ENCODE measurements around the gene GRIK2.

Gene GRIK2

GRCh38 chr6:101921829-101922450, 528.4 kb downstream of the GRIK2 start:
- Histone ChIP-seq H3K9me3 (no peaks in the 10 kb centered on the region), H3K4me1 (no peaks in the 10 kb centered on the region), H3K27me3 (ENCODE audit: low read depth) (no peaks in the 10 kb centered on the region), H3K4me3 (no peak overlapping the region), H3K36me3 (replicated peaks) (no peaks in the 10 kb centered on the region)
- in situ Hi-C loops (cut with MboI; ENCODE audit: low sequenced_read_pairs): no loop called here
- DNase-seq (ENCODE audit: low spot score in 2 of 2): no peak

- no peaks in the 10 kb centered on the region for H3K36me3 ChIP-seq (replicated peaks)
- no peaks in the 10 kb centered on the region for H3K9me3 ChIP-seq
- H3K4me1 ChIP-seq: no peaks in the 10 kb centered on the region
- H3K27me3 ChIP-seq (ENCODE audit: low read depth): no peaks in the 10 kb centered on the region
- DNase-seq (ENCODE audit: low spot score in 2 of 2): no peak
- in situ Hi-C loops (cut with MboI; ENCODE audit: low sequenced_read_pairs): no loop called here
- no peak overlapping the region for H3K4me3 ChIP-seq
Observed at GRCh38 chr6:101926149-101926925, 532.8 kb downstream of the GRIK2 start.

GRCh38 chr6:101931766-101932165, 538.3 kb downstream of the GRIK2 start:
- peak in 1 of 2 experiments; percentile 10 for DNase-seq (ENCODE audit: low spot score in 2 of 2)
- in situ Hi-C loops (cut with MboI; ENCODE audit: low sequenced_read_pairs): no loop called here
- Histone ChIP-seq H3K4me3 (no peak overlapping the region), H3K36me3 (replicated peaks) (no peaks in the 10 kb centered on the region), H3K9me3 (no peaks in the 10 kb centered on the region), H3K27me3 (ENCODE audit: low read depth) (no peaks in the 10 kb centered on the region), H3K4me1 (no peaks in the 10 kb centered on the region)

- in situ Hi-C loops (cut with MboI; ENCODE audit: low sequenced_read_pairs): no loop called here
- H3K9me3 ChIP-seq: no peaks in the 10 kb centered on the region
- H3K4me3 ChIP-seq: no peak overlapping the region
- H3K36me3 ChIP-seq (replicated peaks): no peaks in the 10 kb centered on the region
- H3K27me3 ChIP-seq (ENCODE audit: low read depth): no peaks in the 10 kb centered on the region
- no peaks in the 10 kb centered on the region for H3K4me1 ChIP-seq
- DNase-seq (ENCODE audit: low spot score in 2 of 2): no peak
Observed at GRCh38 chr6:101932704-101933103, 539.2 kb downstream of the GRIK2 start.

GRCh38 chr6:101935732-101936131, 542.2 kb downstream of the GRIK2 start:
- H3K9me3 ChIP-seq: no peaks in the 10 kb centered on the region
- no peaks in the 10 kb centered on the region for H3K36me3 ChIP-seq (replicated peaks)
- H3K4me3 ChIP-seq: no peak overlapping the region
- H3K27me3 ChIP-seq (ENCODE audit: low read depth): no peaks in the 10 kb centered on the region
- in situ Hi-C loops (cut with MboI; ENCODE audit: low sequenced_read_pairs): no loop called here
- no peaks in the 10 kb centered on the region for H3K4me1 ChIP-seq
- DNase-seq (ENCODE audit: low spot score in 2 of 2): no peak

GRCh38 chr6:101936516-101936915, 543.0 kb downstream of the GRIK2 start:
- in situ Hi-C loops (cut with MboI; ENCODE audit: low sequenced_read_pairs): no loop called here
- DNase-seq (ENCODE audit: low spot score in 2 of 2): no peak
- Histone ChIP-seq H3K4me1 (no peaks in the 10 kb centered on the region), H3K27me3 (ENCODE audit: low read depth) (no peaks in the 10 kb centered on the region), H3K4me3 (no peak overlapping the region), H3K36me3 (replicated peaks) (no peaks in the 10 kb centered on the region), H3K9me3 (no peaks in the 10 kb centered on the region)

GRCh38 chr6:101937108-101937507, 543.6 kb downstream of the GRIK2 start:
- no peak for DNase-seq (ENCODE audit: low spot score in 2 of 2)
- no peaks in the 10 kb centered on the region for H3K27me3 ChIP-seq (ENCODE audit: low read depth)
- in situ Hi-C loops (cut with MboI; ENCODE audit: low sequenced_read_pairs): no loop called here
- no peak overlapping the region for H3K4me3 ChIP-seq
- no peaks in the 10 kb centered on the region for H3K36me3 ChIP-seq (replicated peaks)
- no peaks in the 10 kb centered on the region for H3K4me1 ChIP-seq
- no peaks in the 10 kb centered on the region for H3K9me3 ChIP-seq

GRCh38 chr6:101940391-101940790, 546.9 kb downstream of the GRIK2 start:
- no peak overlapping the region for H3K4me3 ChIP-seq
- no peaks in the 10 kb centered on the region for H3K27me3 ChIP-seq (ENCODE audit: low read depth)
- no peak for DNase-seq (ENCODE audit: low spot score in 2 of 2)
- in situ Hi-C loops (cut with MboI; ENCODE audit: low sequenced_read_pairs): no loop called here
- 0 out of 2 replicates have a peak, but pooled peaks cover 2% of the 10 kb centered on the region for H3K9me3 ChIP-seq
- H3K36me3 ChIP-seq (replicated peaks): no peaks in the 10 kb centered on the region
- no peaks in the 10 kb centered on the region for H3K4me1 ChIP-seq

GRCh38 chr6:101956961-101957360, 563.5 kb downstream of the GRIK2 start:
- Histone ChIP-seq H3K4me1 (no peaks in the 10 kb centered on the region), H3K27me3 (ENCODE audit: low read depth) (no peaks in the 10 kb centered on the region), H3K4me3 (no peak overlapping the region), H3K36me3 (replicated peaks) (no peaks in the 10 kb centered on the region), H3K9me3 (no peaks in the 10 kb centered on the region)
- in situ Hi-C loops (cut with MboI; ENCODE audit: low sequenced_read_pairs): no loop called here
- DNase-seq (ENCODE audit: low spot score in 2 of 2): no peak

GRCh38 chr6:101961357-101961756, 567.8 kb downstream of the GRIK2 start:
- in situ Hi-C loops (cut with MboI; ENCODE audit: low sequenced_read_pairs): no loop called here
- Histone ChIP-seq H3K27me3 (ENCODE audit: low read depth) (no peaks in the 10 kb centered on the region), H3K4me1 (no peaks in the 10 kb centered on the region)

GRCh38 chr6:101980924-101981323, 587.4 kb downstream of the GRIK2 start:
- no peaks in the 10 kb centered on the region for H3K9me3 ChIP-seq
- H3K4me3 ChIP-seq: no peak overlapping the region
- in situ Hi-C loops (cut with MboI; ENCODE audit: low sequenced_read_pairs): no loop called here
- H3K27me3 ChIP-seq (ENCODE audit: low read depth): no peaks in the 10 kb centered on the region
- no peak for DNase-seq (ENCODE audit: low spot score in 2 of 2)
- no peaks in the 10 kb centered on the region for H3K36me3 ChIP-seq (replicated peaks)
- no peaks in the 10 kb centered on the region for H3K4me1 ChIP-seq

More at GRCh38 chr6:101961357-101961756, 567.8 kb downstream of the GRIK2 start:
- DNase-seq (ENCODE audit: low spot score in 2 of 2): no peak
- no peaks in the 10 kb centered on the region for H3K9me3 ChIP-seq
- no peaks in the 10 kb centered on the region for H3K36me3 ChIP-seq (replicated peaks)
- no peak overlapping the region for H3K4me3 ChIP-seq

- no peaks in the 10 kb centered on the region for H3K36me3 ChIP-seq (replicated peaks)
- H3K4me3 ChIP-seq: no peak overlapping the region
- no peak for DNase-seq (ENCODE audit: low spot score in 2 of 2)
- H3K27me3 ChIP-seq (ENCODE audit: low read depth): no peaks in the 10 kb centered on the region
- in situ Hi-C loops (cut with MboI; ENCODE audit: low sequenced_read_pairs): no loop called here
- no peaks in the 10 kb centered on the region for H3K9me3 ChIP-seq
- H3K4me1 ChIP-seq: no peaks in the 10 kb centered on the region
Observed at GRCh38 chr6:101986476-101986875, 593.0 kb downstream of the GRIK2 start.

- Histone ChIP-seq H3K4me1 (peaks cover 11% of the 10 kb centered on the region), H3K9me3 (no peaks in the 10 kb centered on the region), H3K4me3 (no peak overlapping the region), H3K27me3 (ENCODE audit: low read depth) (no peaks in the 10 kb centered on the region), H3K36me3 (replicated peaks) (no peaks in the 10 kb centered on the region)
- in situ Hi-C loops (cut with MboI; ENCODE audit: low sequenced_read_pairs): no loop called here
- DNase-seq (ENCODE audit: low spot score in 2 of 2): peak; percentile 13 to 79
Observed at GRCh38 chr6:101992286-101992685, 598.8 kb downstream of the GRIK2 start.

GRCh38 chr6:101994521-101994920, 601.0 kb downstream of the GRIK2 start:
- no peaks in the 10 kb centered on the region for H3K9me3 ChIP-seq
- DNase-seq (ENCODE audit: low spot score in 2 of 2): no peak
- H3K4me1 ChIP-seq: peaks cover 11% of the 10 kb centered on the region
- H3K27me3 ChIP-seq (ENCODE audit: low read depth): no peaks in the 10 kb centered on the region
- no peaks in the 10 kb centered on the region for H3K36me3 ChIP-seq (replicated peaks)
- in situ Hi-C loops (cut with MboI; ENCODE audit: low sequenced_read_pairs): no loop called here
- no peak overlapping the region for H3K4me3 ChIP-seq
